Measurements from ENCODE around the gene PAF1. TPM values are rescaled to one million over a fixed set of nuclear protein-coding genes. Genes with fewer than 3 reads are reported as not detected.

PAF1 gene
- total and polyA plus RNA-seq, 2 of the 13 experiments (the other 11 are each of a cell fraction or from before 2014, with no cell fraction given), result 30.2 to 31.1 TPM

DNA sequence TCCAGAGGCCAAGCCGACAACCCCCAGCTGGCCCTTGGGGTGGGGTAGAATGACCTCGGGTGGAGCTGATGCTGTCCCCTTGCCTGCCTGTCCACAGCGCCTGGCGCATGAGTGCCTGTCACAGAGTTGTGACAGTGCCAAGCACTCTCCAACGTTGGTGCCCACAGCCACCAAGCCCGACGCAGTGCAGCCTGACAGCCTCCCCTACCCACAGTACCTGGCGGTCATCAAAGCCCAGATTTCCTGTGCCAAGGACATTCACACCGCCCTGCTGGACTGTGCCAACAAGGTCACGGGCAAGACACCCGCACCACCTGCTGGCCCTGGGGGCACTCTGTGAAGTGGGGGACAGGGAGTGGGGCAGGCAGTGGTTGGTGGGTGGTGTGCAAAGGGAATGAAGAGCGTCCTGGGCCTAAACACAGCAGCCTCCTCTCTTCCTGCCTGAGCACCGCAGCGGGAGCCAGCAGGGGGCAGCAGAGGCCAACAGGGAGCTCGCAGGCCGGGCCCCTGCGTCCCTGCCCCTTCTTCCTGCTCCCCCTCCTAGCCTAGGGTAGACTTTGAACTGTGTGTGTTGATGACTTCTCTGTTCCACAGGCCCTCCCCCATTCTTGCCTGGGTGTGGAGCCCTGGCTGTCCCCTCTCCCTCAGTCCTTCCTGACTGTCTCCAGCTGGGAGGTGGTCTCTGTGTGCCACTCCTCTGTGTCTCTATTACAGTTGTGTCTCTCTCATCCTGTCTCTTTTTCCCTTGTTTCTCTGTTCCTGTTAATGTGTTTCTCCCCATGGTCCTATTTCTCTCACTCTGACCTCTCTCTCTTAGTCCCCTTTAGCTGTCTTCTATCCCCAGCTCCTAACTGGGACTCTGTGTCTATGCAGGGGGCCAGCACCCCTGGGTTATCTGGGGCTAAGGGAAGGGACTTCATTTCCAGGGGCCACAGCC lies 6.7 kb upstream of the PAF1 start (continued):
- TF ChIP-seq, protein P1, sequence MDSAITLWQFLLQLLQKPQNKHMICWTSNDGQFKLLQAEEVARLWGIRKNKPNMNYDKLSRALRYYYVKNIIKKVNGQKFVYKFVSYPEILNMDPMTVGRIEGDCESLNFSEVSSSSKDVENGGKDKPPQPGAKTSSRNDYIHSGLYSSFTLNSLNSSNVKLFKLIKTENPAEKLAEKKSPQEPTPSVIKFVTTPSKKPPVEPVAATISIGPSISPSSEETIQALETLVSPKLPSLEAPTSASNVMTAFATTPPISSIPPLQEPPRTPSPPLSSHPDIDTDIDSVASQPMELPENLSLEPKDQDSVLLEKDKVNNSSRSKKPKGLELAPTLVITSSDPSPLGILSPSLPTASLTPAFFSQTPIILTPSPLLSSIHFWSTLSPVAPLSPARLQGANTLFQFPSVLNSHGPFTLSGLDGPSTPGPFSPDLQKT (CRISPR knock-in tag; IDR thresholded peaks at IDR 0.05; ENCODE audit: borderline replicate concordance), result no peak
- TF ChIP-seq TP53 (CRISPR knock-in tag; conservative IDR thresholded peaks at IDR 0.05) (no peak), ZNF598 (CRISPR knock-in tag; IDR thresholded peaks at IDR 0.05; ENCODE audit: borderline replicate concordance) (no peak), ZNF17 (CRISPR knock-in tag; IDR thresholded peaks at IDR 0.05) (no peak), EP300 (IDR thresholded peaks at IDR 0.05; ENCODE audit: low read depth in 2 of 2, low read length in 2 of 2) (peak; percentile 45 to 66; a peak in 3 of 4 replicates), EP300 (CRISPR knock-in tag; IDR thresholded peaks at IDR 0.05; ENCODE audit: borderline replicate concordance) (no peak; the same call in 1 of the 2 replicates), FOXO1 (CRISPR knock-in tag; IDR thresholded peaks at IDR 0.05) (peak; percentile 94)
- TF ChIP-seq, protein P2, sequence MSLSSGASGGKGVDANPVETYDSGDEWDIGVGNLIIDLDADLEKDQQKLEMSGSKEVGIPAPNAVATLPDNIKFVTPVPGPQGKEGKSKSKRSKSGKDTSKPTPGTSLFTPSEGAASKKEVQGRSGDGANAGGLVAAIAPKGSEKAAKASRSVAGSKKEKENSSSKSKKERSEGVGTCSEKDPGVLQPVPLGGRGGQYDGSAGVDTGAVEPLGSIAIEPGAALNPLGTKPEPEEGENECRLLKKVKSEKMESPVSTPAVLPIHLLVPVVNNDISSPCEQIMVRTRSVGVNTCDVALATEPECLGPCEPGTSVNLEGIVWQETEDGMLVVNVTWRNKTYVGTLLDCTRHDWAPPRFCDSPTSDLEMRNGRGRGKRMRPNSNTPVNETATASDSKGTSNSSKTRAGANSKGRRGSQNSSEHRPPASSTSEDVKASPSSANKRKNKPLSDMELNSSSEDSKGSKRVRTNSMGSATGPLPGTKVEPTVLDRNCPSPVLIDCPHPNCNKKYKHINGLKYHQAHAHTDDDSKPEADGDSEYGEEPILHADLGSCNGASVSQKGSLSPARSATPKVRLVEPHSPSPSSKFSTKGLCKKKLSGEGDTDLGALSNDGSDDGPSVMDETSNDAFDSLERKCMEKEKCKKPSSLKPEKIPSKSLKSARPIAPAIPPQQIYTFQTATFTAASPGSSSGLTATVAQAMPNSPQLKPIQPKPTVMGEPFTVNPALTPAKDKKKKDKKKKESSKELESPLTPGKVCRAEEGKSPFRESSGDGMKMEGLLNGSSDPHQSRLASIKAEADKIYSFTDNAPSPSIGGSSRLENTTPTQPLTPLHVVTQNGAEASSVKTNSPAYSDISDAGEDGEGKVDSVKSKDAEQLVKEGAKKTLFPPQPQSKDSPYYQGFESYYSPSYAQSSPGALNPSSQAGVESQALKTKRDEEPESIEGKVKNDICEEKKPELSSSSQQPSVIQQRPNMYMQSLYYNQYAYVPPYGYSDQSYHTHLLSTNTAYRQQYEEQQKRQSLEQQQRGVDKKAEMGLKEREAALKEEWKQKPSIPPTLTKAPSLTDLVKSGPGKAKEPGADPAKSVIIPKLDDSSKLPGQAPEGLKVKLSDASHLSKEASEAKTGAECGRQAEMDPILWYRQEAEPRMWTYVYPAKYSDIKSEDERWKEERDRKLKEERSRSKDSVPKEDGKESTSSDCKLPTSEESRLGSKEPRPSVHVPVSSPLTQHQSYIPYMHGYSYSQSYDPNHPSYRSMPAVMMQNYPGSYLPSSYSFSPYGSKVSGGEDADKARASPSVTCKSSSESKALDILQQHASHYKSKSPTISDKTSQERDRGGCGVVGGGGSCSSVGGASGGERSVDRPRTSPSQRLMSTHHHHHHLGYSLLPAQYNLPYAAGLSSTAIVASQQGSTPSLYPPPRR (CRISPR knock-in tag; IDR thresholded peaks at IDR 0.05; ENCODE audit: borderline replicate concordance), result peak; percentile 69; the same call in 1 of the 2 replicates
- TF ChIP-seq, protein P3, sequence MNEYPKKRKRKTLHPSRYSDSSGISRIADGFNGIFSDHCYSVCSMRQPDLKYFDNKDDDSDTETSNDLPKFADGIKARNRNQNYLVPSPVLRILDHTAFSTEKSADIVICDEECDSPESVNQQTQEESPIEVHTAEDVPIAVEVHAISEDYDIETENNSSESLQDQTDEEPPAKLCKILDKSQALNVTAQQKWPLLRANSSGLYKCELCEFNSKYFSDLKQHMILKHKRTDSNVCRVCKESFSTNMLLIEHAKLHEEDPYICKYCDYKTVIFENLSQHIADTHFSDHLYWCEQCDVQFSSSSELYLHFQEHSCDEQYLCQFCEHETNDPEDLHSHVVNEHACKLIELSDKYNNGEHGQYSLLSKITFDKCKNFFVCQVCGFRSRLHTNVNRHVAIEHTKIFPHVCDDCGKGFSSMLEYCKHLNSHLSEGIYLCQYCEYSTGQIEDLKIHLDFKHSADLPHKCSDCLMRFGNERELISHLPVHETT (CRISPR knock-in tag; conservative IDR thresholded peaks at IDR 0.05), result 0 out of 2 replicates have a peak, but pooled peaks have one; percentile 19
- TF ChIP-seq, protein P4, sequence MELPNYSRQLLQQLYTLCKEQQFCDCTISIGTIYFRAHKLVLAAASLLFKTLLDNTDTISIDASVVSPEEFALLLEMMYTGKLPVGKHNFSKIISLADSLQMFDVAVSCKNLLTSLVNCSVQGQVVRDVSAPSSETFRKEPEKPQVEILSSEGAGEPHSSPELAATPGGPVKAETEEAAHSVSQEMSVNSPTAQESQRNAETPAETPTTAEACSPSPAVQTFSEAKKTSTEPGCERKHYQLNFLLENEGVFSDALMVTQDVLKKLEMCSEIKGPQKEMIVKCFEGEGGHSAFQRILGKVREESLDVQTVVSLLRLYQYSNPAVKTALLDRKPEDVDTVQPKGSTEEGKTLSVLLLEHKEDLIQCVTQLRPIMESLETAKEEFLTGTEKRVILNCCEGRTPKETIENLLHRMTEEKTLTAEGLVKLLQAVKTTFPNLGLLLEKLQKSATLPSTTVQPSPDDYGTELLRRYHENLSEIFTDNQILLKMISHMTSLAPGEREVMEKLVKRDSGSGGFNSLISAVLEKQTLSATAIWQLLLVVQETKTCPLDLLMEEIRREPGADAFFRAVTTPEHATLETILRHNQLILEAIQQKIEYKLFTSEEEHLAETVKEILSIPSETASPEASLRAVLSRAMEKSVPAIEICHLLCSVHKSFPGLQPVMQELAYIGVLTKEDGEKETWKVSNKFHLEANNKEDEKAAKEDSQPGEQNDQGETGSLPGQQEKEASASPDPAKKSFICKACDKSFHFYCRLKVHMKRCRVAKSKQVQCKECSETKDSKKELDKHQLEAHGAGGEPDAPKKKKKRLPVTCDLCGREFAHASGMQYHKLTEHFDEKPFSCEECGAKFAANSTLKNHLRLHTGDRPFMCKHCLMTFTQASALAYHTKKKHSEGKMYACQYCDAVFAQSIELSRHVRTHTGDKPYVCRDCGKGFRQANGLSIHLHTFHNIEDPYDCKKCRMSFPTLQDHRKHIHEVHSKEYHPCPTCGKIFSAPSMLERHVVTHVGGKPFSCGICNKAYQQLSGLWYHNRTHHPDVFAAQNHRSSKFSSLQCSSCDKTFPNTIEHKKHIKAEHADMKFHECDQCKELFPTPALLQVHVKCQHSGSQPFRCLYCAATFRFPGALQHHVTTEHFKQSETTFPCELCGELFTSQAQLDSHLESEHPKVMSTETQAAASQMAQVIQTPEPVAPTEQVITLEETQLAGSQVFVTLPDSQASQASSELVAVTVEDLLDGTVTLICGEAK (IDR thresholded peaks at IDR 0.05), result no peak
- TF ChIP-seq, protein P4 (CRISPR knock-in tag; IDR thresholded peaks at IDR 0.05), result peak; percentile 19; the same call in 1 of the 2 replicates

Measured in HepG2 (cell line).